Panc1 (cell line): ENCODE results near the gene KRTAP10-7. TPM values are rescaled to one million over a fixed set of nuclear protein-coding genes. Genes with fewer than 3 reads are reported as not detected.

ENCODE experiments used
- ATAC-seq: fragments of 200-7000 bp; cut with Tn5 transposase; 2 replicates; pipeline ENCODE4 v1.9.1; 2020; ENCODE audit warnings: mild to moderate bottlenecking, moderate library complexity
- BruUV-seq: library from RNA; stranded (reverse); fragments of 400-500 nt; replicated peaks from 2 replicates; lab custom pipeline; 2021; lab: Mats Ljungman, UMichigan
- CTCF ChIA-PET: fragments of 300-600 bp; sonication (Branson Sonifier 250); formaldehyde crosslinking; loops from one replicate; lab custom pipeline; 2022; ENCODE audit warnings: antibody characterized with exemption; lab: Charles Lee
- POLR2A ChIA-PET: fragments of 300-600 bp; sonication (Branson Sonifier 250); formaldehyde crosslinking; loops from one replicate; lab custom pipeline; 2022; ENCODE audit warnings: antibody characterized with exemption; lab: Charles Lee
- DNase-seq: peaks from one replicate; pipeline ENCODE4 v3.0.0-alpha.2; 2010; ENCODE audit warnings: low read depth, low spot score
- H3K27ac ChIP-seq: 2 replicates; pipeline ENCODE4 v1.5.1; 2011; ENCODE audit warnings: mild to moderate bottlenecking, low read length, inconsistent platforms
- H3K27me3 ChIP-seq: fragments of 200-500 bp; sonication (Bioruptor generic); 2 replicates; pipeline ENCODE4 v1.6.0; 2014; ENCODE audit warnings: low read length, inconsistent platforms; ENCODE audit not compliant: control insufficient read depth, insufficient read depth
- H3K36me3 ChIP-seq: fragments of 200-500 bp; sonication (Bioruptor generic); 2 replicates; pipeline ENCODE4 v1.5.1; 2014; ENCODE audit warnings: inconsistent platforms, mild to moderate bottlenecking, low read length, moderate library complexity; ENCODE audit not compliant: control insufficient read depth, insufficient read depth
- H3K4me1 ChIP-seq: 2 replicates; pipeline ENCODE4 v1.5.1; 2011; ENCODE audit warnings: inconsistent platforms, mild to moderate bottlenecking, low read length, moderate library complexity; ENCODE audit not compliant: control insufficient read depth, insufficient read depth
- H3K4me3 ChIP-seq, 2 experiments: 2 replicates each; pipeline ENCODE4 v1.5.1; 2011 to 2012; ENCODE audit warnings: low read depth in 2 of 2, low read length in 2 of 2, mild to moderate bottlenecking in 2 of 2, inconsistent platforms in 1 of 2, moderate library complexity in 1 of 2
- H3K9me3 ChIP-seq: fragments of 200-500 bp; sonication (Bioruptor generic); 2 replicates; pipeline ENCODE4 v1.5.1; 2014; ENCODE audit warnings: low read depth, mild to moderate bottlenecking, inconsistent platforms, low read length, moderate library complexity; ENCODE audit not compliant: control insufficient read depth, insufficient read depth
- POLR2AphosphoS5 ChIP-seq: IDR thresholded peaks from 2 replicates; pipeline ENCODE4 v1.6.1; 2012; ENCODE audit warnings: mild to moderate bottlenecking, low read depth, low read length, moderate library complexity
- REST ChIP-seq, 2 experiments: IDR thresholded peaks; 2 replicates each; pipeline ENCODE4 v1.6.1; 2011 to 2012; ENCODE audit warnings: low read depth in 2 of 2, control low read depth in 1 of 2, low read length in 1 of 2, mild to moderate bottlenecking in 1 of 2, moderate library complexity in 1 of 2; ENCODE audit not compliant: insufficient read depth in 1 of 2
- SIN3A ChIP-seq: IDR thresholded peaks from 2 replicates; pipeline ENCODE4 v1.6.1; 2012; ENCODE audit warnings: low read depth, mild to moderate bottlenecking, low read length, moderate library complexity, borderline replicate concordance; ENCODE audit not compliant: insufficient read depth
- TCF7L2 ChIP-seq: IDR thresholded peaks from 2 replicates; pipeline ENCODE4 v1.6.1; 2011; ENCODE audit warnings: mild to moderate bottlenecking, low read depth, low read length, inconsistent platforms
- in situ Hi-C: cut with HindIII; loops from 2 replicates; pipeline ENCODE4 v1.10.0; 2016; ENCODE audit warnings: low sequenced_read_pairs, low pct_unique_long_range_greater_than_20kb
- intact Hi-C: fragments of 100-400 bp; cut with micrococcal nuclease; formaldehyde crosslinking; loops from one replicate; pipeline ENCODE4 v1.10.0; 2022; ENCODE audit not compliant: unreplicated experiment
- total RNA-seq: library from RNA; stranded (reverse); gene quantifications from one replicate; pipeline ENCODE4 v1.2.1, GENCODE V29; 2021; ENCODE audit not compliant: unreplicated experiment
- TF ChIP-seq, protein P1 (sequence below): fragments of 450-650 bp; IDR thresholded peaks from 2 replicates; pipeline ENCODE4 v1.5.1; 2017; ENCODE audit warnings: mild to moderate bottlenecking

The KRTAP10-7 gene
- total RNA-seq, 1 experiment from 2014 or later, result not detected

- ChIA-PET POLR2A (no interaction called here), CTCF (no interaction called here)
- DNase-seq, result no peak
- Histone ChIP-seq H3K27me3 (no peaks in the 10 kb centered on the region), H3K4me3 (no peak overlapping the region), H3K27ac (no peak overlapping the region), H3K4me1 (no peaks in the 10 kb centered on the region), H3K36me3 (no peaks in the 10 kb centered on the region), H3K9me3 (no peaks in the 10 kb centered on the region; the same call in 1 of the 2 replicates)
- intact Hi-C loops, result no loop called here
- BruUV-seq, result no TSS peak
- no peak for TF ChIP-seq TCF7L2
- in situ Hi-C loops, result no loop called here
- no peak for ATAC-seq
Observed at GRCh38 chr21:44615911-44616590, 15.7 kb downstream of the KRTAP10-7 start.

DNA sequence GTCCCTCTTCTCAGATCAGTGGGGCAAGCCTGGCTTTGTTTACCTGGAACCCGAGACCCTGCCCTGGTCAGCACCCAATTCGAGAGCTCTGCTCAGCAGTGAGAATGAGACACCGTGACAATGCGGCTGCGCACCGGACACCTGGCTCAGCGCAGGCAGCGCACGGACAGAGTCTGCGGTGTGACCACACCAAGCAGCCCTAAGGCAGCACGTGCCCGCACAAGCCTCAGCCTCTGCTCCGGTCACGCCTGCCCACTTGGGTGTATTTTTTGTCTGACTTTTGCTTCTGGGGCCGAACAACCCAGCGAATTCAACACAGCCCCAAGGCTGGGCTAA, 16.2 kb downstream of the KRTAP10-7 start:
- POLR2A ChIA-PET, result no interaction called here
- DNase-seq (no peak), ATAC-seq (no peak)
- no peaks in the 10 kb centered on the region; the same call in 1 of the 2 replicates for H3K9me3 ChIP-seq
- no peak overlapping the region for H3K27ac ChIP-seq
- no peaks in the 10 kb centered on the region for H3K36me3 ChIP-seq
- TF ChIP-seq SIN3A (no peak), REST (IDR thresholded peaks at IDR 0.05; ENCODE audit: insufficient read depth in 1 of 2, low read depth in 2 of 2, low read length in 1 of 2) (no peak), POLR2AphosphoS5 (no peak), TCF7L2 (no peak)
- TF ChIP-seq, protein P1, sequence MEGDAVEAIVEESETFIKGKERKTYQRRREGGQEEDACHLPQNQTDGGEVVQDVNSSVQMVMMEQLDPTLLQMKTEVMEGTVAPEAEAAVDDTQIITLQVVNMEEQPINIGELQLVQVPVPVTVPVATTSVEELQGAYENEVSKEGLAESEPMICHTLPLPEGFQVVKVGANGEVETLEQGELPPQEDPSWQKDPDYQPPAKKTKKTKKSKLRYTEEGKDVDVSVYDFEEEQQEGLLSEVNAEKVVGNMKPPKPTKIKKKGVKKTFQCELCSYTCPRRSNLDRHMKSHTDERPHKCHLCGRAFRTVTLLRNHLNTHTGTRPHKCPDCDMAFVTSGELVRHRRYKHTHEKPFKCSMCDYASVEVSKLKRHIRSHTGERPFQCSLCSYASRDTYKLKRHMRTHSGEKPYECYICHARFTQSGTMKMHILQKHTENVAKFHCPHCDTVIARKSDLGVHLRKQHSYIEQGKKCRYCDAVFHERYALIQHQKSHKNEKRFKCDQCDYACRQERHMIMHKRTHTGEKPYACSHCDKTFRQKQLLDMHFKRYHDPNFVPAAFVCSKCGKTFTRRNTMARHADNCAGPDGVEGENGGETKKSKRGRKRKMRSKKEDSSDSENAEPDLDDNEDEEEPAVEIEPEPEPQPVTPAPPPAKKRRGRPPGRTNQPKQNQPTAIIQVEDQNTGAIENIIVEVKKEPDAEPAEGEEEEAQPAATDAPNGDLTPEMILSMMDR, result no peak
- no TSS peak for BruUV-seq
- CTCF ChIA-PET, result no interaction called here
- no peaks in the 10 kb centered on the region for H3K27me3 ChIP-seq
- in situ Hi-C loops, result no loop called here
- no peak overlapping the region for H3K4me3 ChIP-seq
- intact Hi-C loops, result no loop called here
- H3K4me1 ChIP-seq, result no peaks in the 10 kb centered on the region

- TF ChIP-seq TCF7L2 (no peak), REST (IDR thresholded peaks at IDR 0.05; ENCODE audit: insufficient read depth in 1 of 2, low read depth in 2 of 2, low read length in 1 of 2) (no peak), POLR2AphosphoS5 (no peak), SIN3A (no peak)
- TF ChIP-seq, protein P1, result no peak
- intact Hi-C loops (no loop called here), in situ Hi-C loops (no loop called here)
- no TSS peak for BruUV-seq
- no peak for DNase-seq
- ATAC-seq, result no peak
- Histone ChIP-seq H3K27ac (no peak overlapping the region), H3K27me3 (no peaks in the 10 kb centered on the region), H3K36me3 (no peaks in the 10 kb centered on the region), H3K9me3 (no peaks in the 10 kb centered on the region; the same call in 1 of the 2 replicates), H3K4me3 (no peak overlapping the region), H3K4me1 (no peaks in the 10 kb centered on the region)
- ChIA-PET POLR2A (no interaction called here), CTCF (no interaction called here)
Observed at GRCh38 chr21:44617071-44617501, 16.7 kb downstream of the KRTAP10-7 start.
